Measurements from ENCODE around the gene PER2. TPM values are rescaled to one million over a fixed set of nuclear protein-coding genes. Genes with fewer than 3 reads are reported as not detected.

The PER2 gene
- total and polyA plus RNA-seq, 2 of the 13 experiments (the other 11 are each of a cell fraction or from before 2014, with no cell fraction given): 5.1 to 9.4 TPM

GRCh38 chr2:238256594-238257104 is 31.8 kb downstream of the PER2 start (continued):
- TF ChIP-seq SNAPC4 (CRISPR knock-in tag; IDR thresholded peaks at IDR 0.05) (no peak), ZSCAN5A (CRISPR knock-in tag; IDR thresholded peaks at IDR 0.05; ENCODE audit: borderline replicate concordance) (no peak), ZNF646 (CRISPR knock-in tag; IDR thresholded peaks at IDR 0.05) (no peak), TSC22D2 (CRISPR knock-in tag; IDR thresholded peaks at IDR 0.05; ENCODE audit: borderline replicate concordance) (0 out of 2 replicates have a peak, but pooled peaks have one; percentile 68), NFE2L2 (IDR thresholded peaks at IDR 0.05; ENCODE audit: low read length) (peak; percentile 20; the same call in 1 of the 2 replicates), ZNF839 (CRISPR knock-in tag; IDR thresholded peaks at IDR 0.05; ENCODE audit: borderline replicate concordance) (no peak), SSRP1 (CRISPR knock-in tag; IDR thresholded peaks at IDR 0.05) (no peak), ZNF674 (CRISPR knock-in tag; IDR thresholded peaks at IDR 0.05; ENCODE audit: low read depth) (no peak), CBX1 (IDR thresholded peaks at IDR 0.05; ENCODE audit: low read depth) (no peak), ELF4 (CRISPR knock-in tag; IDR thresholded peaks at IDR 0.05; ENCODE audit: borderline replicate concordance) (no peak), JUNB (CRISPR knock-in tag; IDR thresholded peaks at IDR 0.05; ENCODE audit: borderline replicate concordance) (no peak), FOXO4 (CRISPR knock-in tag; conservative IDR thresholded peaks at IDR 0.05) (no peak), CREM (IDR thresholded peaks at IDR 0.05) (no peak), CREM (CRISPR knock-in tag; IDR thresholded peaks at IDR 0.05) (no peak), PHF5A (CRISPR knock-in tag; IDR thresholded peaks at IDR 0.05; ENCODE audit: low read depth, unreplicated experiment) (no peak), MIER2 (CRISPR knock-in tag; IDR thresholded peaks at IDR 0.05) (peak; percentile 65; the same call in 1 of the 2 replicates)
